22Rv1 (cell line): ENCODE measurements around the gene RGS6.

Experiments
- CTCF ChIP-seq: fragments of 450-650 bp; IDR thresholded peaks from 2 replicates; pipeline ENCODE4 v1.5.1; 2017; ENCODE audit warnings: mild to moderate bottlenecking
- ZFX ChIP-seq: fragments of 450-650 bp; IDR thresholded peaks from 2 replicates; pipeline ENCODE4 v1.6.1; 2017; ENCODE audit warnings: antibody characterized with exemption, borderline replicate concordance

- TF ChIP-seq CTCF, result no peak
- TF ChIP-seq ZFX, result no peak
Observed at GRCh38 chr14:72452774-72453173, 520.5 kb downstream of the RGS6 start.
